Fibroblast of the aortic adventitia (primary cell): ENCODE results near the gene CABP1. TPM values are rescaled to one million over a fixed set of nuclear protein-coding genes. Genes with fewer than 3 reads are reported as not detected.

Experiments used
- DNase-seq: peaks from one replicate; pipeline ENCODE4 v3.0.0-alpha.2; 2010; ENCODE audit warnings: low read depth
- H3K4me3 ChIP-seq: 2 replicates; pipeline ENCODE4 v1.5.1; 2011; ENCODE audit warnings: low read depth, mild to moderate bottlenecking, control low read depth, low read length, moderate library complexity
- CTCF ChIP-seq: IDR thresholded peaks from 2 replicates; pipeline ENCODE4 v1.5.1; 2011; ENCODE audit warnings: mild to moderate bottlenecking, low read length, control low read depth, inconsistent platforms; ENCODE audit not compliant: insufficient read depth
- total RNA-seq: library from RNA; depleted of rRNA; stranded (reverse); fragments of >200 nt; gene quantifications from 2 replicates; pipeline ENCODE4 v1.2.3, GENCODE V29; 2012; ENCODE audit warnings: low replicate concordance

The CABP1 gene
- total RNA-seq, 1 donor = 0.54 TPM

GRCh38 chr12:120670667-120671066 lies 30.2 kb downstream of the CABP1 start:
- TF ChIP-seq CTCF = no peak
- no peak for DNase-seq
- H3K4me3 ChIP-seq = no peak overlapping the region

GRCh38 chr12:120674097-120674636 lies 33.7 kb downstream of the CABP1 start:
- H3K4me3 ChIP-seq = no peak overlapping the region
- no peak for DNase-seq
- TF ChIP-seq CTCF = no peak

- no peak for DNase-seq
- no peak overlapping the region for H3K4me3 ChIP-seq
- TF ChIP-seq CTCF = no peak
These were observed 37.5 kb downstream of the CABP1 start for GRCh38 chr12:120677765-120678473.

- DNase-seq = no peak
- no peak overlapping the region for H3K4me3 ChIP-seq
- TF ChIP-seq CTCF = no peak
These were observed 38.1 kb downstream of the CABP1 start for GRCh38 chr12:120678572-120678971.

GRCh38 chr12:120680165-120680738 lies 39.8 kb downstream of the CABP1 start:
- no peak overlapping the region for H3K4me3 ChIP-seq
- no peak for TF ChIP-seq CTCF
- no peak for DNase-seq

GRCh38 chr12:120684523-120684932 lies 44.1 kb downstream of the CABP1 start:
- H3K4me3 ChIP-seq = no peak overlapping the region
- no peak for TF ChIP-seq CTCF
- DNase-seq = no peak
